Stimulated activated CD4-positive, alpha-beta T cell treated with anti-CD3 and anti-CD28 coated beads, Interleukin-1b, Interleukin-23, amount 100 ng/mL, for 24 hours (primary cell): ENCODE data around the gene TENT4A.
"Not testable (repeated sequence)": the region's sequence is repeated elsewhere in the genome, so short reads cannot be mapped to it uniquely, and the experiment has no call there.

Source experiments
- DNase-seq, 4 experiments: peaks; one replicate each; pipeline ENCODE4 v3.0.0-alpha.2; 2020; ENCODE audit warnings: low read depth in 4 of 4, low spot score in 1 of 4

The TENT4A gene

GRCh38 chr5:6713274-6714225, at the start of gene TENT4A:
Gene TENT4A, plus strand, starts transcription at chr5:6713432. Its CDS starts 552 bp downstream, at chr5:6713984.
- no peak for DNase-seq

- no peak for DNase-seq
These were observed 46.5 kb upstream of the TENT4A start for GRCh38 chr5:6666762-6667161.

GRCh38 chr5:6667648-6668047, 45.6 kb upstream of the TENT4A start:
- no peak for DNase-seq

GRCh38 chr5:6668717-6669116, 44.5 kb upstream of the TENT4A start:
- DNase-seq: not testable (repeated sequence)

GRCh38 chr5:6673031-6673430, 40.2 kb upstream of the TENT4A start:
- DNase-seq: no peak

GRCh38 chr5:6673963-6674362, 39.3 kb upstream of the TENT4A start:
- no peak for DNase-seq

- DNase-seq: no peak
These were observed 38.8 kb upstream of the TENT4A start for GRCh38 chr5:6674421-6674820.

- no peak for DNase-seq
These were observed 38.3 kb upstream of the TENT4A start for GRCh38 chr5:6674886-6675285.

GRCh38 chr5:6675784-6676491, 37.3 kb upstream of the TENT4A start:
- no peak for DNase-seq

GRCh38 chr5:6676702-6677101, 36.5 kb upstream of the TENT4A start:
- DNase-seq: no peak

GRCh38 chr5:6678385-6678784, 34.8 kb upstream of the TENT4A start:
- DNase-seq: no peak

GRCh38 chr5:6680922-6681321, 32.3 kb upstream of the TENT4A start:
- DNase-seq: no peak

GRCh38 chr5:6681682-6682081, 31.6 kb upstream of the TENT4A start:
- DNase-seq: no peak

GRCh38 chr5:6682239-6682638, 31.0 kb upstream of the TENT4A start:
- no peak for DNase-seq

GRCh38 chr5:6683241-6683640, 30.0 kb upstream of the TENT4A start:
- no peak for DNase-seq

- no peak for DNase-seq
These were observed 29.2 kb upstream of the TENT4A start for GRCh38 chr5:6684075-6684474.

GRCh38 chr5:6686501-6686900, 26.7 kb upstream of the TENT4A start:
- no peak for DNase-seq

GRCh38 chr5:6686915-6687409, 26.3 kb upstream of the TENT4A start:
- no peak for DNase-seq

GRCh38 chr5:6687505-6687904, 25.7 kb upstream of the TENT4A start:
- no peak for DNase-seq

- no peak for DNase-seq
These were observed 20.3 kb upstream of the TENT4A start for GRCh38 chr5:6692906-6693305.

- DNase-seq: no peak
These were observed 14.5 kb upstream of the TENT4A start for GRCh38 chr5:6698696-6699095.

- DNase-seq: no peak
These were observed 13.9 kb upstream of the TENT4A start for GRCh38 chr5:6699357-6699756.
